SHP77 treated with DMSO at 0.1 percent for 48 hours (cell line): ENCODE data around the gene ME3.
A peak's percentile ranks its signal among the peaks of the same experiment; 100 is the strongest.
"Not testable (repeated sequence)": the region's sequence is repeated elsewhere in the genome, so short reads cannot be mapped to it uniquely, and the experiment has no call there.

Experiments used
- DNase-seq: peaks from one replicate; lab custom pipeline; 2025; lab: John Stamatoyannopoulos, UW

ME3 gene

DNA sequence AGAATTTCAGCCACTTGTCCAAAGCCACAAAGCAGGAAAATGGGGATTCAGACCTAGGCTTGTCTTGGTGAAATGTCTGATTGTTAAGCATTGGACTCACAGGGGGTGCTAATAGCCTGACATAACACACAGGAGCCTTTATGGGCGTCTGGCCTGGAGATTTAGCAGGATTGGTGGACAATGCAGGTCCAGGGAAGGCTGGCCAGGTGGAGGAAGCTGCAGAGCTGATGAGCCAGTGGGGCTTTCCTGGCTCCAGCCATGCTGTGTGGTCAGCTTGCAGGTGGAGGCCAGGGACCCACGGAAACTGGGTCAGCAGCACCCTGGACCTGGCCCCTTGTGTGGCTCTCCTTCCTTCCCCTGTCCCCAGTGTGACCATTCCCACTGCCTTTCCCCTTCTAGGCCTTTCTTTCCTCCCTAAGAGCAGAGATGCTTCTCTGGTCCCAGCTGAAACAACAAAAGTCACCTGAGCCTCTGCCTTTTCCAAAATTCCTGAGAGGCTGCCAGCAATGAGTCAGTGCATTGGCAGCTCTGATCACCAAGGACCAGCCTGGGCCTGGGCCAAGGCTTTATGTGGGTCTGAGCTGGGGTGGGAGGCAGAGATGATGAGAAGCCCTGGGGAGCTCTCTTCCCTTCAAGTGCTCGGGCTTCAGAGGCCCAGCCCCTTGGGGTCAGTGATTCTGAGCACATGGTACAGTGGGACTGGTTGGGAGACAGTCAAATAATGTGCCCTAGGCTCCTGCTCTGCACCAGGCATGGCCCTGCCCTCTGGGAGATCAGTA, 212.5 kb downstream of the ME3 start:
- peak; percentile 16 for DNase-seq

DNA sequence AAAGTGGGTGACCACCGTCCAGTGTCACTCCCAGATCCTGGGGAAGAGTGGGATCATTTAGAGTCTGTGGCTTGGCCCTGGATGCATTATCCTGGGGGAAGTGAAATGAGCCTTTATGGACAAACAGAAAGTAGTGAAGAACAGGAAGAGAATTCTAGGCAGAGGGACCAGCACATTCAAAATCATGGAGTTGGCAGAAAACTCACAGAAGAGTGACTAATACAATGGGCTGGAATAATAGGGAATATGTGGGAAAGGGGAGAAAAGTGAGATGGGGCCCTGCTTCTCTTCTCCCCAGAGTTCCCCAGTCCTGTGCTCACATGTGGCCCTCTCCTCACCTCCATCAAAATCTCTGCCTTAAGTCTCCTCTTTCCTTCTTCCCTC, 213.4 kb downstream of the ME3 start:
- no peak for DNase-seq

DNA sequence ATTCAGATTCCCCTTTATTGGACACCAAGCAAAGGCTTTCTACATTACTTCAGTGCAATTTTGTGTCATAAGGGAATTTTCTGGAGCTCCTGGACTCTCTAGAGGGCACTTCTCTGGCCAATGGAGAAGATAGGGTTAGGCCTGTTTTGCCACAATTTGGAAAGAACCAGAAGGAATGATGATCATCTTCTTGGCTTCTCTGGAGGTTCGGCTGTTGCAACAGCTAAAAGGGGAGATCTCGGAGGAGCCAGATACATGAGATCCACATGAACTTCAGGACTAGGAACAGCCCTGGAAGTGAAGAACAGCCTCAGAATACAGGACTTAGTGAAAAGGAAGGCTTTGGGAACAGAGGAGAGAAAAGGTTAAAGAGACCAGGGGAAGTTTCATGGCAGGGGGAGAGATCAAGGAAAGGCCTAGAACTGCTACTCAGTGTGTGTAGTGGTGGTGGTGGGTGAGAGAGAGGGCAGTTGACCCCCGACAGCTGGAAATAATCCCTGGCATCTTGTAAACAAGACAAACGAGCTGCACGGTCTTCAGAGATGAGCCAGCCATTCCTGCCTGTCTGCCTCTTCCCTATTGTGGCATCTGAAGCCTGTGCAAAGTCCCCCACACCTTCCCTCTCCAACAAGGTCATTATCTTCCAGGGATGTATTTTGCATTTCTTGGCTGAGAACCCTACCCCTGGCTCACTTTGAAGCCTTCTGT, 214.0 kb downstream of the ME3 start:
- DNase-seq, result no peak

DNA sequence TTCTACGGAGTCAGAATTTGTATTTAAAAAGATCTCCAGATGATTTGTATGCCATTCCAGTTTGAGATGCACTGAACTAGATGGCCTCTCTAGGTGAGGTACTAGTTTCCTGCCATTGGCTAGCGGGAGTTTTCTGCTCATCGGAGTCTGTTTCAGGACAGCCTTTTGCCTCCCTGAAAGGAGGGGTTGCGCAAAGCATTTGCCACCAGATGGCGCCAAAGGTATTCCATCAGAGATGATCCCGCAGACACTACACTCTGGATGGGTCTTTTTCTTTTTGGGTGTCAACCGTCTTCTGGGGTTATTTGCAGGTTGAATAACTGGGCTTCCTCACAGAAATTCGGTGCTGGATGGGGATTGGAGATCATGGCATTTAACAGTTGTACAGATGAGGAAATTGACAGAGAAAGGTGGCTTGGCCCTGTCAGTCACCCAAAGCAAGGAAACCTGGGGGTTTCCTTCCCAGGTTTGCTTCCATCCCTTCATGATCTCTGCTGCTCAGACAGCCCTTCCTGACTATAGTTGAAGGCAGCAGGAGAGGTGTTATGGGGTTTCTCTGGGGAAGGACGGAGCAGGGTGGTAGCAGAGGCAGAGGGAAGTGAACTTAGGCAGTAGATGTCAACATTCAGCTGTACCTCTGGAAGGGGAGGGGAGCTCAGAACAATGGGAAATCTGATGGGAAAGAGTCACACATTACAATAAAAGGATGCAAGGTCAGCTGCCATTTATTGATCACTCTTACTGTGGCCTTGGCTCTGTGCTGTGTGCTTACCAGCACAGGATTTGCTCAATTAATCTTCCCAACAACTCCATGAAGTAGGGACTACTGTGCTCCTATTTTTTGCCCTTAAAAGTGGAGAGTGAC, 216.1 kb downstream of the ME3 start:
- peak; percentile 33 for DNase-seq

DNA sequence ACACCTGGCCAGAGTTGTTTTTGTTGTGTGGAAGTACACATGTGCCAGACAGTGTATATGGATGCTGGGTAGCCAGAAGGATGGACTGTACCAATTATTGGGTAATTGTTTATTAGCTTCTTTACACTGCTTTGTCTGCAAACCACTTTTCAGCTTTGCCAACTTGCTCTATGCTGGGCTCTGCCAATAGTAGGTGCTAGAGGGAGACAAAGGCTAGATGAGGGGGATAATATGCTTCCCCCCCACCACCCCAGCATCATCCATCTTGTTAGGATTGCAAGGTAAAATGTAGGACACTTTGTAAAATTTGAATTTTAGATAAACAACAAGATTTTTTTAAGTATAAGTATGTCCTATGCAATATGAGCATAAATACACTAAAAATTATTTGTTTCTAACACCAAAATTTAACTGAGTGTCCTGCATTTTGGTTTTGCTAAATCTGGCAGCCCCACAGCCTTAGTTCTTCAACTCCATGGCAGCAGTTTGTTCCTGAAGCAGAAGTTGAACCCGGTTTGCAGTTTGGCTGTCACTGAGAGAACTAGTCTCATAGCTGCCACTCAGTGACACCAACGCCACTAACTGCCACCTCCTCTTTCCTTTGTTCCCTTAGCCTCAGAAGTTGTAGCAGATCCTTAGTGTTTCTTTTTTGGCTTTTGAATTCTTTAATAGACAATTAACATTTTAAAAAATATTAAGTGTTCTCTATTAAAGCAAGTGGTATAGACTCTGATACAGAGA, 219.0 kb downstream of the ME3 start:
- no peak for DNase-seq

DNA sequence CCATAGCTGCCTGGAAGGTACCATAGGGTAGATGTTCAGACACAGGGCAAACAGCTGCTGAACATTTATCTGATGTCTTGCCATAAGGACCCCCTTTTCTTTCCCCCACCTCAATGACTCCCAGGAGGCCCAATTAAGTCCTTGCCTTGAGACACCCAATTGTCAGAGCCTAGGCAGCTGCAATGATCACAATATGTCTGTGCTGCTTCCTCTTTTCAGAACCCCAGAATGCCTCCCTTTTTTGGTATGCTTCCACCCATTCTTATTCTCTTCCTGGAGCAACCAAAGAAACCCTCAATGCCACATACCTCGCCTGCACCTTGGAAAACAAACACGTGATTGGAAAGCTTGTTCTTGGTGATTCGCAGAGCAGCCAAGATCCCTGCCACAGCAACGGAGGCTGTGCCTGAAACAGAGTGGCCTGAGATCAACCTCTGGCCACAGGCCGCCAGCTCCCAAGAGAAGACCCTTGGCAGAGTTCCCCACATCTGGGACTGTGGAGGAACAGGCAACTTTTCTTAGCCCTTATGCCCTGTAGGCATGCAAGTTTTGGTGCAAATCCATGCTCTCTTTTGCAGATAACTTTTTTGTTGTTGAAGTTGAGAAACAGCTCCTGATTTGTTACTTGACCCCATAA, 222.3 kb downstream of the ME3 start:
- DNase-seq, result no peak

DNA sequence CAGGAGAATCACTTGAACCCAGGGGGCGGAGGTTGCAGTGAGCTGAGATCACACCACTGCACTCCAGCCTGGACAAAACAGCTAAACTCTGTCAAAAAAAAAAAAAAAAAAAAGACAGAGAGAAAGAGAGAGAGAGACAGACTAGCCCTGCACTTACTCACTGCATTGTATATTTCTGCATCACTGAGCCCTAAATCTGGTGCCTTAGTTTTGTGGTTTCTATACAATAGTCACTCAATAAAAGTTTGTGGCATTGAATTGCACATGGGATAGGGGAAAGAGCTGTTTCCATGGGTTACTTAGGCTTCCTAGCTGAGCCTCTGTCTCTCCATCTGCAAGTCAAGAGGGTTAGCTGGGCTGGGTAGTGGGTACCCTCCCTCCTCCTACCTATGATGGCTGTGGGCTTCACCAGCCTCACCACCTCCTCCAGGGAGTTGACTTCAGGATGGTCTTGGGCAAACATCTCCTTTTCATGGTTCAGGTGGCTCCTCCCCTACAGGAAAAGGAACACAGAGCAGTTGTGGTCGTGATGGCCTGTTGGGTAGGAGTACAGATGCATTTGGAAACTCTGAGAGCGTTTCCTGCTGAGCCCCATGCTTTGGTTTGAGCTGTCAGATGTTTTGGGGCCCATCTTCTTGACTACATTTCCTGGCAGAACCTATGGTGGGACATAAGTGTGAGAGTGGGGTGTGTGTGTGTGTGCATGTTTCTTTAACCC, 224.5 kb downstream of the ME3 start:
- no peak for DNase-seq

DNA sequence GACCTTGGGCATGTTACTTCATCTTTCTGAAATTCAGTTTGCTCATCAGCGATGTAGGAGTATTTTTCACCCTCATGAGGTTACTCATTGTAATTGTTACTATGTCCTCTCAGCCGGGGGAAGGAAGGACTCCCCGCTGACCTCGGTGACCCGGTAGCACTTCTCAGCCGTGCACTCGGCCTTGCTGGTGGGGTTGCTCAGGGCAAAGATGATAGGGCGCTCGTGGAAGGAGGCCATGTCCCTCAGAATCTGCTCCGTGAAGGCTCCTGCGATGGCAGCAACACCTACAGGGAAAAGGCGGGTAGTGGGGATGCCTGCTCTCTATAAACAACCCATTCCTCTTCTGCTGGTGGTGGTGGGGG, 225.5 kb downstream of the ME3 start:
- DNase-seq, result no peak

DNA sequence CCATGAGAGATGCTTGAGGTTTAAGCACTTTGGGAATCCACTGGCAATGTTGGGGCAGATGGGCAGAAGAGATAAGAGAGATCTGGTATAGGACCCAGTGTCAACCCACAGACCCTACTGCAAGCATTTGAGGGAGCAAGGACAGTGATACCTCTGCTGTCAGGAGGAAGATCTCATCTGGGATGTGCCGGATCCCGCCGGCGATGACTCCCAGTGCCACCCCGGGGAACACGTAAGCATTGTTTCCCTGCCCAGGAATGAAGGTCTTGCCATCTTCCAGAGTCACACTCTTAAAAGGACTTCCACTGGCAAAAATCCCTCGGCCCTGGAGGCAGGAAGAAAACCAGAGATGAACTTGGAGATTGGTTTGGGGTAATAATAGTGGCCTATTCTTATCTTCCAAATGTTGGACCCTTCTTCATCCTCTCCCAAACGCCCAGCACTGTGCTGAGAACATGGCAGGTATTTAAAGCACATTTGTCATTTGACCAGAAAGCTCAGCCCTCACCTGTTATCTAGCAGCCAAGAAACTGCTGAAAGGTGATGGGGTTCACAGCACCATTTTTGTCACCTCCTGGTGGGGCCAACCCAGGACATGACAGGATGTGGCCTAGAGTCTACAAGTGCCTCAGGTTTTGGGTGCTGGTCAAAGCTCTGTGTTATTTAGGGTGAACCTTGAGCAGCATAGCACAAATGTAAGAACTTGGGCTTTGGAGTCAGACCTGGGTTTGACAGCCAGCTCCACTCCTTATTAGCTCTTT, 226.1 kb downstream of the ME3 start:
- DNase-seq, result no peak

DNA sequence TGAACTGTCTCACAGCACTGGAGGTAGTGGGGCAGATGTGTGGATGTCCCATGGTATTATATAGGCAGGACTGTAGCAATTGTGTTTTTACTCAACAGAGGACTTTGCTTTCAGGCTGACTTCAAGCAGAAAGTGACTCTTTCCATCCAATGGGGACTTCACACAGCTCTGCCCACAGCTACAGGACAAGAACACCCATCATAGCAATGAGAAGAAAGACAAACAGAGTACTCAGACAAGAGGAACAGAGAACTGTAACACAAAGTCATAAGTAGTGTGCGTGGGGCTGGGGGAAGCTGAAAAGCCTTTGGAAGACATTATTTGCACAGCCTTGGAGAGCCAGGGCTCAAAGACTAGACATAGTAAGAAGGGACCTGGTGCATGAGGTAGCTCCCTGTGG, 227.4 kb downstream of the ME3 start:
- no peak for DNase-seq

DNA sequence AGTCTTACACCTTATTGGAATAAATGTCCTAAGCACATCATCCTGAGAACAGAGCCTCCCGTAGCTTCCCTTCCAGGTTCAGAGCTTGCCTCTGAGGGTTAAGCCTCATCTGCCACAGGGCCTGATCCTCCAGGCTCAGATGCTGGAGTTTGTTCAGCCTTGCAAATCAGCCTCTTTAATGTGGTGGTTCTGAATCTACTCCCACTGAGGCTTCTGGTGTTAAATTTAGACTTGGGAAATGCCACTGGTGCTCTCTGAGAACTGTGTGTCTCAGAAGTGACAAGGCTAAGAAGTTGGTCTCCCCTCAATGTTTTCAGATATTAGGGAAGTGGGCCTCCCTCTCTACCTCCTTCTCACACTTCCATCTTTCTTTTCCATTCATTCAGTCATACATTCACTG, 229.0 kb downstream of the ME3 start:
- no peak for DNase-seq

DNA sequence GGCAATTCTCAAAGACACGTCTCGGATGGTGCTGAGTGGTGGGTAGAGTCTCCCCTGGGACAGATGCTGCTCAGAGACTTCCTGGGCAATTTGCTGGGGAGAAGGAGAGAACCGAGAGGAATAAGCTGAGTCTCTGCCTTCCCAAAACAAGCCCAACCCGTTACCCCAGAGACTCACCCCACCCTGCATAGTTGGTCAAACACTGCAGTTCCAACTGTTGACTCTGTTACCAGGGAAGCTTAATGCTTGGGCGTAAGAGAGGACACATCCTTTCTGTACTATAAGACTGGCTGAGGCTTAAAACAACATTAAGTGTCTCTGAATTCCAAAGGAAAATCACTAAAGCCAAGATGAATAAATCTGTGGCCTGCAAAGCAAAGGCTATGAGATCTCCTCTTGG, 229.6 kb downstream of the ME3 start:
- DNase-seq, result no peak

DNA sequence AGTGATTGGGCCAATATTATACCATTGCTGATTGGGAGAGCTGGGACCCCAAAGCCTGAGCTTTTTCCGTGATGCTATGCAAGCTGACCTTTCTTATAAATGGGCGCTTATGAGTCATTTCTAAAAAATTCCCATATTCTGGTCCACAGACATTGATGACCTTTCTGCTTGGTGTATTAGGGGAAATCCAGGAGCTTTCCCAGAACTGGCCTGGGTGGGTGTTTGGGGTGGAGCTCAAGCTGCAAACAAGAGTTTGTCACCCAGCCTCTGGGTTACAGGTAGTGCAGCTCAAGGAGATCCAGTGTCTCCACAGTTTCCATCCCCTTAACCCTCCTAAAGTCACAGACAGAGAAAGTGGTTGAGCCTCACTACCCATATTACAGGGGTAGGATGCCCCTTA, 230.0 kb downstream of the ME3 start:
- DNase-seq, result no peak

DNA sequence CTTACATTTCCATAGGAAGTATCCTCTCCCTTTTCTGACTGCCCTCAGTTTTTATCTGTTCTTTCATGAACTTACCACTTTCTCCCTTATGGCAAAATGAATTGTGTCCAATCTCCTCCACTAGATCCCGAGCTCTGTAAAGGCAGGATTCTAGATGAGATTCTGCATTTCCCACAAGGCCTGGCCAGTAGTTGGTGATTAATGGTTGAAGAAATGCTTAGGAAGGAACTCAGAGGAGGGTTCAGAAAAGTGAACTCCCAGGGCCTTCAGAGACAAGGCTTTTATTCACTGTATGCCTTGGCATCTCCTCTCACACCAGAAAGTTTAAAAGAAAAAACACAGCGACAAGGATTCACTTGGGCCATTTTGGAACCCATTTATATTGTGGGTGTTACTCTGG, 231.6 kb downstream of the ME3 start:
- no peak for DNase-seq

DNA sequence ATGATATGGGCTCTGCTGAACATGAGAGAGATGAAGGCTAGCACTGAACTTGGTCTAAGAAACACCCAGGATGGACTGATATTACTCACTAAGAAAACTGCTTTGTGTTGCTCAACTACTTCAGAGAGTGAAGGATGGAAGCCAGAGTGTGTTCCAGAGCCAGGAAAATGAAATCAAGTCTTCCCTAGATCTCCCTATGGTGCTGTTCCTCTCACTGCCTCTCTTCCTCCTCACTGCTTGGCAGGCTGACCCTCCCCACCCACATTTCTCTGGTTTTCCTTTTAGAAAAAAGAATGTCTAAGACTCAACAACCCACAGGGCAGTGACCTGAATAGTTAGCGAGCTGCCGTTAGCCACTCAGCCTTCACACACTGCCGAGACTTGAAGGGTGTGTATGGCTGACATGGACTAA, 232.1 kb downstream of the ME3 start:
- no peak for DNase-seq

DNA sequence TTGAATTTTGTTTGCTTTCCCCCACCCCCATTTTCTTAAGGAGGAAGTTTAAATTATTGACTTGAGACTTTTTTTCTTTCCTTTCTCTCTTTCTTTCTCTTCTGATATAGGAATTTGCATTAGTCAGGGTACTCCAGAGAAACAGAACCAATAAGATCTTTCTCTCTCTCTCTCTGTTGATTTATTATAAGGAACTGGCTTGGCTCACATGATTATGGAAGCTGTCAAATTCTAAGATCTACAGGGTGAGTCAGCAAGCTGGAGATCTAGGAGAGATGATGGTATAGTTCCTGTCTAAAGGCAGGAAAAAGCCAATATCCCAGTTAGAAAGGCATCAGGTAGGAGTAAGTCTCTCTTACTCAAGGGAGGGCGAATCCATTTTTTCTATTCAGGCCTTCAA, 233.7 kb downstream of the ME3 start:
- no peak for DNase-seq

DNA sequence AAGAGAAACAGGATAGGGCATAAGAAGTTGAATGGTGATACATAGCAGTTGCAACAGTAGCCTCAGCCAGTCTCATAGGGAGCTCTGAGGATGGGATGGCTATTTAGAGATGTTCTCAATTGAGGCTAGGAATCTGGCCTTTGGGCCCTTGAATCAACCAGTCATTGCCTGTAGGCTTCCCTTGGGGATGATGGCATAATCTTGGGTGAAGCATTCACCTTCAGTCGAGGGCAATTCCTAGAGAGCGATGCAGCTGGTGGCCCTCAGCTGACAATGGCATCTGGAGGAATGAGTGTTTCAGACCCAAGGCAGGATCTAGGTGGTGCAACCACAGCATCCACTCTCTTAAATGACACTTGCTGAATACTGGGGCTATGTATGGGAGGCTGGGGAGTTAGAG, 236.7 kb downstream of the ME3 start:
- no peak for DNase-seq

DNA sequence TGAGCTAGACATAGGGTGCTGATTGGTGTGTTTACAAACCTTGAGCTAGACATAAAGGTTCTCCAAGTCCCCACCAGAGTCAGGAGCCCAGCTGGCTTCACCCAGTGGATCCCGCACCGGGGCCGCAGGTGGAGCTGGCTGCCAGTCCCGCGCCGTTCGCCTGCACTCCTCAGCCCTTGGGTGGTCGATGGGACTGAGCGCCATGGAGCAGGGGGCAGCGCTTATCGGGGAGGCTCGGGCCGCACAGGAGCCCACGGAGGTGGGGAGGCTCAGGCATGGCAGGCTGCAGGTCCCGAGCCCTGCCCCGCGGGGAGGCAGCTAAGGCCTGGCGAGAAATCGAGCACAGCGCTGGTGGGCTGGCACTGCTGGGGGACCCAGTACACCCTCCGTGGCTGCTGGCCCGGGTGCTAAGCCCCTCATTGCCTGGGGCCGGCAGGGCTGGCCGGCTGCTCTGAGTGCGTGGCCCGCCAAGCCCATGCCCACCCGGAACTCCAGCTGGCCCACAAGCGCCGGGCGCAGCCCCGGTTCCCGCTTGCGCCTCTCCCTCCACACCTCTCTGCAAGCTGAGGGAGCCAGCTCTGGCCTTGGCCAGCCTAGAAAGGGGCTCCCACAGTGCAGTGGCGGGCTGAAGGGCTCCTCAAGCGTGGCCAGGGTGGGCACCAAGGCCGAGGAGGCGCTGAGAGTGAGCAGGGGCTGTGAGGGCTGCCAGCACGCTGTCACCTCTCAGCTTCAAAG, 238.9 kb downstream of the ME3 start:
- DNase-seq, result not testable (repeated sequence)

DNA sequence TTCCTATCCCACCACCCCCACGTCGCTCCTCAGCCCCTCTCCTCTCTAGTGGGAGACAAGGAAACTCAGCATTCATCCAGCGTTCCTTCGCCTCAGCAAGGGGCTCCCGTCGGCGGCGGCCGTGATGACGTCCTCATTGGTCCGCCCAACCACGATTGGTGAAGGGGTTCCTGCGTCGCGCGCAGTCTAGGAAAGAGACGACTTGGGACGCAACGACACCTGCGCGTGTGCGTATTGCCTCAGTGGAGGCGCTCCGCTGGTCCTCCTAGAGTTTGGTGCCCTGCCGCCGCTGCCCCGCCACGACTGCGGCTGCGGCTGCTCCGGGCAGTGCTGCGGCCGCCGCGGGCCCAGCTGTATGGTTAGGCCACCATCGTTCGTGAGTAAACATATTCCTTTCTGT, 241.2 kb downstream of the ME3 start:
- no peak for DNase-seq

DNA sequence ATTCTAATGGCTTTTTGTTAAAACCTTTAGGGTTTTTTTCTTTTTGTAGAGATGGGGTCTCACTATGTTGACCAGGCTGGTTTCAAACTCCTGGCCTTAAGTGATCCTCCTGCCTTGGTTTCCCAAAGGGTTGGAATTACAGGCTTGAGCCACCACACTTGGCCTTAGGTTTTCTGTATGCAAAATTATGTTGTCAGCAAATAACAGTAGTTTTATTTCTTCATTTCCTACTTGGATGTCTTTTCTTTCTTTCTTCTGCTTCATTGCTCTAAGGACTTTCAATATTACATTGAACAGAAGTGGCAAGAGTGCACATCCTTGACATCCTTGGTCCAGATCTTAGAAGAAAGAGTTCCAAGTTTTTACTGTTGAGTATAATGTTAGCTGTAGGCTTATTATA, 245.0 kb downstream of the ME3 start:
- no peak for DNase-seq
